GM08714 (cell line): ENCODE results near the gene OR52I1.

ENCODE experiments used
- H3K4me3 ChIP-seq: fragments of 200-500 bp; sonication (Bioruptor generic); 2 replicates; pipeline ENCODE4 v1.5.1; 2014; ENCODE audit warnings: mild to moderate bottlenecking, low read length, inconsistent platforms
- ZNF274 ChIP-seq: IDR thresholded peaks from 2 replicates; pipeline ENCODE4 v1.6.1; 2012; ENCODE audit warnings: mild to moderate bottlenecking, low read depth, low read length

Gene OR52I1

DNA sequence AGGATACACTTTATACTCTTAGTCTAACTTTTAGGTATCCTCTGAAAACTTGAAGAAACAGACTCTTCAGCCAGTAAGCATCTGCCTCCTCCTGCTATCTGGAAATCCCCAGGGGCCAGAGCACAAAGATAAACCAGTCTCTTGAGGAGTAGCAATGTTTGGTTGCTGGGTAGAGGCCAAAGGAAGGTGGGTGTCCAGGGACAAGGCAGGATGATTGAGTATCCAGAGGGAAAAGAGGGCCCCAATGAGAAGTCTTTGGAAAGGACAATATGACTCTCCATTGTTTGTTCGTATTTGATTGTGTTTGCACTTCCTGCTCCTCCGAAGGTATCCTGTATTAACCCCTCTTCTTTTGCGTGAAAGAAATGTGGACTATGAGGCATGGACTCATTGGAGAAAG, 4.8 kb upstream of the OR52I1 start:
- no peak overlapping the region for H3K4me3 ChIP-seq
- TF ChIP-seq ZNF274, result no peak

DNA sequence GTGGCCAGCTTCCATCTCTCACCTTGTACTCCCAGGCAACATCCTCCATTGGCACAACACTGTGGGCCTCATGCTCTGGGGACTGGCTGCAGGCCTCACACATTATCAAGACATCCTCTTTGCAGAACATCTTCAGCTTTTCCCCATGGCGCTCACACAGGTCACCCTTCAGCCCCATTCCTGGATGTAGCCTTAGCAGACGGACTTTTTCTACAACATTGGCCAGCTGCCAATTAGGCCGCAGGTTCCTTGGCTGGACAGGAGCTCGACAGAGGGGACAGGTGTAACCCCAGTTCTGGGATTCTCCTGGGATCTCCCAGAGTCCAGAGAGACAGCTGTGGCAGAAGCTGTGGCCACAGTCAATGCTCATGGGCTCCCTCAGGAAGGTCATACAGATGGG, 11.2 kb downstream of the OR52I1 start:
- no peak overlapping the region for H3K4me3 ChIP-seq
- TF ChIP-seq ZNF274, result no peak

GRCh38 chr11:4606231-4607015, 12.6 kb downstream of the OR52I1 start:
- no peak for TF ChIP-seq ZNF274
- H3K4me3 ChIP-seq, result peak overlapping the region; percentile 61

GRCh38 chr11:4607096-4607495, 13.3 kb downstream of the OR52I1 start:
- H3K4me3 ChIP-seq, result peak overlapping the region; percentile 61
- TF ChIP-seq ZNF274, result no peak

GRCh38 chr11:4607781-4608666, 14.2 kb downstream of the OR52I1 start, which contains the start of gene TRIM68:
TSS of gene TRIM68 (minus strand) at chr11:4608231. CDS start at chr11:4605504, 2,727 bp downstream.
- no peak for TF ChIP-seq ZNF274

DNA sequence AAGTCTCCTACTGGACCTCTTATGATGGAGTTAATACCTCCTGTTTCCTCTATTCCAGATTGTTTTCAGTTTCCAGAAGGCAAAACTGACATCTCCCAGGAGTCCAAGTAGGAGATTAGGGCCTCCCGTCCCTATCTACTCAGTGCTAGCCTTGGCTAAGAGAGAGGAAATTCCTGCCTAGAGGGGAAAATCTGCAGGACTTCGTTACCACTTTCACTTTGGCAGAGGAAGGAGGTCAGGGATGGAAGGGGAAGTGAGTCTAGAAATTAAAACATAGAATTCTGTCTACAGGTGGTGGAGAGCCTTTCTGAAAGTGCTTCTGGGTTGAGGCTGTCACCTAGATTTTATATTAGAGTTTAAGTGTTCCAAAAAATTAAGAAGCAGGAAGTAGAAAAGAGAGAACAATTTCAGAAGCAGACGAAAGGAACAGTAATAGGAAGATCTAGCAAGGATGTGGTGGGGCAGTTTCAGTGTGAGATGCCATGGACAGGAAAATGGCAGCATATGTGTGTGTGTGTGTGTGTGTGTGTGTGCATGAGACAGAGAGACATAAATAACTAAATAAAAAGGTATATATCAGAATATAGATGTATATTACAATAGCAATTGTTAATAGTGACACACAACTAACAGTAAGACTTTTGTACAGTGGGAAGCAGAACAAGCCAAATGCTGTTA, 16.6 kb downstream of the OR52I1 start:
- peak overlapping the region; percentile 19; the same call in 1 of the 2 replicates for H3K4me3 ChIP-seq
- no peak for TF ChIP-seq ZNF274

More at GRCh38 chr11:4607781-4608666, 14.2 kb downstream of the OR52I1 start, which contains the start of gene TRIM68:
- H3K4me3 ChIP-seq, result peak within 1 kb of the TSS; percentile 61

GRCh38 chr11:4611986-4612385, 18.1 kb downstream of the OR52I1 start:
- no peak overlapping the region for H3K4me3 ChIP-seq
- TF ChIP-seq ZNF274, result no peak

GRCh38 chr11:4615856-4616444, 22.1 kb downstream of the OR52I1 start:
- no peak overlapping the region for H3K4me3 ChIP-seq
- TF ChIP-seq ZNF274, result no peak

DNA sequence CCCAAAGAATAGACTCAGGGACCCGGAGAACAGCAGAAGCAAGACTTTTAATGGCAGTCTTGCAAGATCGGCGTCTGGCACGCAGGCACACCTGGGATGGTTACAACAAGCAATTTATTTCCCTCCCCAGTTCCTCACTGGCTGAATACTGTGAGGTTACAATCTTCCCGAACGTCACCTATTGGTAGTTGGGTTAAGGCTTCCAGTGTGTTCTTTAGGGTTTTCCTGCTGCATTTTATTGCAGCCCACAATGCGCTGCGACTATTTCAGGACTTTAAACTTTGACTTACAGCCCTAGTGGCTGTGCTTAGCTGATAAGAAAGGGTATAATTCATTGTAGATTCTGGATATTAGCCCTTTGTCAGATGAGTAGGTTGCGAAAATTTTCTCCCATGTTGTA, 25.7 kb downstream of the OR52I1 start:
- TF ChIP-seq ZNF274, result no peak
- H3K4me3 ChIP-seq, result no peak overlapping the region

GRCh38 chr11:4626207-4627099, 32.6 kb downstream of the OR52I1 start:
- H3K4me3 ChIP-seq, result no peak overlapping the region
- no peak for TF ChIP-seq ZNF274

DNA sequence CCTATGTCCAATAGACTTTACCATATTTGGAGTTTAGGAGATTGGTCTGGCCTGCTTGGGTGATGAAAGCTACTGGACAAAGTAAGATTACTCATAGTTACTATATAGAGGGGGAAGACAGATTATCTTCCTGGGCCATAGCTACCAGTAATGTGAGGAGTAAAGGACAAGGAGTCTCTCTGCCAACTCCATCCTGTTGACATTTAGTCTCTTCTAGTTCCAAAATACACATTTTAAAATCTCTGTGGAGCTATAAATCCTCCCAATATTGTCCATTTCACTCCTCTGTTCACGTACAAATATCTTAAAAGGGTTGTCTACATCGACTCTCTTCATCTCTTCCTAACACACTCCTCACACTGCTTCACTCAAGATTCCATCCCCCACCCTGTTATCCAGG, 42.3 kb downstream of the OR52I1 start:
- no peak overlapping the region for H3K4me3 ChIP-seq
- TF ChIP-seq ZNF274, result no peak

DNA sequence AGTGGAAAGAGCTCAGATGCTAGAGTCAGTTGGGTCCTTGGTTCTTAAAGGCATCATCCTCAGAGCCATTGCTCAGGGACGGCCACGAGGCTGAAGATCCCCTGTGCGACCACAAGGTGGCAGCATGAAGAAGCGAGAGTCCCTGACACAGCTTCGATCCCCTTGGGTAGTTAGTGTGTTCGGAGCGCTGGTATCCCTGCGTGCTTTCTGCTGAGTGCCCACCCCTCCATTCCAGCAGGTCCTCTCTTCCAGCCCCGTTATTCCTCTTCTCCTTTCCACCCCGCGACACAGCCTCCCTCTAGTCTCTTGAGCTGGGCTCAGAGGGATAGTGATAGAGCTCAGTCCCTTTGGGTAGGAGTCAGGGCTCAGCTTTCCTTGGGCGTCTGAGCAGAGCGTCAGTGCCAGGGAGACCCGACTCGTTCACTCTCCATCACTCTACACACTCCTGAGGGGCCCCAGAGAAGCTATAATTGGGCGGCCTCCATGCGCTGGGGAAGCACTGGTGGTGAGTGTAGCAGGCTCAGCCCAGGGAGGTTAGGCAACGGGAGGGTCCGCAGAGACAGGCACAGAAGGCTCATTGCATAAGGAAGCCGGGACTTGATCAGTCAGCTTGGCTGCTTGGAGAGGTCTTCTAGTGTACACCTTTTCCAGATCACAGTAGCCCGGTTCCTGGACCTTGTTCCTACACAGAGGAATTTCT, 43.3 kb downstream of the OR52I1 start, which contains the start of gene OR51D1:
OR51D1 (plus strand) TSS at position 516 of the 700 bp plus-strand sequence. CDS start 2,314 bp downstream, outside the sequence.
- no peak for TF ChIP-seq ZNF274
- no peak within 1 kb of the TSS for H3K4me3 ChIP-seq
